IPS-18c (cell line): ENCODE data around the gene FKBP14.

Experiments
- H3K4me3 ChIP-seq: 2 replicates; pipeline ENCODE4 v1.7.0; 2013; ENCODE audit warnings: low read depth, mild to moderate bottlenecking, low read length, moderate library complexity; ENCODE audit not compliant: insufficient read depth
- H3K9me3 ChIP-seq: one replicate; pipeline ENCODE4 v1.6.1; 2013; ENCODE audit warnings: mild to moderate bottlenecking, low read length, moderate library complexity; ENCODE audit not compliant: control insufficient read depth, insufficient read depth

The FKBP14 gene

GRCh38 chr7:30010021-30010420 lies 16.5 kb downstream of the FKBP14 start:
- Histone ChIP-seq H3K4me3 (no peak overlapping the region), H3K9me3 (no peaks in the 10 kb centered on the region)

- Histone ChIP-seq H3K9me3 (no peaks in the 10 kb centered on the region), H3K4me3 (no peak overlapping the region)
Observed at GRCh38 chr7:30005464-30005863, 21.0 kb downstream of the FKBP14 start.

GRCh38 chr7:30003098-30003497 lies 23.4 kb downstream of the FKBP14 start:
- Histone ChIP-seq H3K4me3 (no peak overlapping the region), H3K9me3 (no peaks in the 10 kb centered on the region)

- no peak overlapping the region for H3K4me3 ChIP-seq
Observed at GRCh38 chr7:30001998-30002397, 24.5 kb downstream of the FKBP14 start.

GRCh38 chr7:29998489-29998888 lies 28.0 kb downstream of the FKBP14 start:
- Histone ChIP-seq H3K9me3 (peaks cover under 1% of the 10 kb centered on the region), H3K4me3 (no peak overlapping the region)

More at GRCh38 chr7:30001998-30002397, 24.5 kb downstream of the FKBP14 start:
- no peaks in the 10 kb centered on the region for H3K9me3 ChIP-seq

- peaks cover 2% of the 10 kb centered on the region for H3K9me3 ChIP-seq
Observed at GRCh38 chr7:29996321-29996720, 30.2 kb downstream of the FKBP14 start.

GRCh38 chr7:29995652-29996051 lies 30.9 kb downstream of the FKBP14 start:
- no peak overlapping the region for H3K4me3 ChIP-seq
- H3K9me3 ChIP-seq = peaks cover 2% of the 10 kb centered on the region

More at GRCh38 chr7:29996321-29996720, 30.2 kb downstream of the FKBP14 start:
- no peak overlapping the region for H3K4me3 ChIP-seq

- H3K4me3 ChIP-seq = no peak overlapping the region
- peaks cover 2% of the 10 kb centered on the region for H3K9me3 ChIP-seq
Observed at GRCh38 chr7:29993140-29993539, 33.4 kb downstream of the FKBP14 start.

GRCh38 chr7:29991937-29992336 lies 34.6 kb downstream of the FKBP14 start:
- peaks cover 2% of the 10 kb centered on the region for H3K9me3 ChIP-seq
- no peak overlapping the region for H3K4me3 ChIP-seq

GRCh38 chr7:29990931-29991330 lies 35.6 kb downstream of the FKBP14 start:
- H3K9me3 ChIP-seq = peaks cover 2% of the 10 kb centered on the region
- no peak overlapping the region for H3K4me3 ChIP-seq

GRCh38 chr7:29989257-29989995 lies 37.1 kb downstream of the FKBP14 start, which contains the start of gene SCRN1:
TSS of gene SCRN1 (minus strand) at chr7:29989801. CDS start at chr7:29969067, 20,734 bp downstream.
- Histone ChIP-seq H3K4me3 (peak within 1 kb of the TSS; percentile 90), H3K9me3 (peaks cover 2% of the 10 kb centered on the region)

- peak overlapping the region; percentile 90 for H3K4me3 ChIP-seq
- H3K9me3 ChIP-seq = peaks cover 2% of the 10 kb centered on the region
Observed at GRCh38 chr7:29988424-29989256, 37.9 kb downstream of the FKBP14 start.

GRCh38 chr7:29987811-29988317 lies 38.6 kb downstream of the FKBP14 start:
- Histone ChIP-seq H3K4me3 (peak overlapping the region; percentile 90), H3K9me3 (no peaks in the 10 kb centered on the region)

- no peak overlapping the region for H3K4me3 ChIP-seq
- no peaks in the 10 kb centered on the region for H3K9me3 ChIP-seq
Observed at GRCh38 chr7:29987083-29987482, 39.4 kb downstream of the FKBP14 start.

- Histone ChIP-seq H3K4me3 (no peak overlapping the region), H3K9me3 (no peaks in the 10 kb centered on the region)
Observed at GRCh38 chr7:29980151-29980550, 46.4 kb downstream of the FKBP14 start.

- Histone ChIP-seq H3K9me3 (no peaks in the 10 kb centered on the region), H3K4me3 (no peak overlapping the region)
Observed at GRCh38 chr7:29977886-29978651, 48.4 kb downstream of the FKBP14 start.
